Body of pancreas (tissue), 4 donors: ENCODE results near the gene CCDC8.

Experiments used
- CTCF ChIP-seq, 7 experiments: fragments of 450-650 bp in 4 of 7; fragments of 200-600 bp in 3 of 7; sonication (generic) in 3 of 7; IDR thresholded peaks; one replicate each; pipeline ENCODE4 v1.5.1; 2016 to 2019; ENCODE audit warnings: antibody characterized with exemption in 7 of 7
- POLR2A ChIP-seq, 3 donors: fragments of 450-650 bp; IDR thresholded peaks; one replicate each; pipeline ENCODE4 v1.6.1; 2016; ENCODE audit warnings: antibody characterized with exemption in 3 of 3, mild to moderate bottlenecking in 2 of 3

DNA sequence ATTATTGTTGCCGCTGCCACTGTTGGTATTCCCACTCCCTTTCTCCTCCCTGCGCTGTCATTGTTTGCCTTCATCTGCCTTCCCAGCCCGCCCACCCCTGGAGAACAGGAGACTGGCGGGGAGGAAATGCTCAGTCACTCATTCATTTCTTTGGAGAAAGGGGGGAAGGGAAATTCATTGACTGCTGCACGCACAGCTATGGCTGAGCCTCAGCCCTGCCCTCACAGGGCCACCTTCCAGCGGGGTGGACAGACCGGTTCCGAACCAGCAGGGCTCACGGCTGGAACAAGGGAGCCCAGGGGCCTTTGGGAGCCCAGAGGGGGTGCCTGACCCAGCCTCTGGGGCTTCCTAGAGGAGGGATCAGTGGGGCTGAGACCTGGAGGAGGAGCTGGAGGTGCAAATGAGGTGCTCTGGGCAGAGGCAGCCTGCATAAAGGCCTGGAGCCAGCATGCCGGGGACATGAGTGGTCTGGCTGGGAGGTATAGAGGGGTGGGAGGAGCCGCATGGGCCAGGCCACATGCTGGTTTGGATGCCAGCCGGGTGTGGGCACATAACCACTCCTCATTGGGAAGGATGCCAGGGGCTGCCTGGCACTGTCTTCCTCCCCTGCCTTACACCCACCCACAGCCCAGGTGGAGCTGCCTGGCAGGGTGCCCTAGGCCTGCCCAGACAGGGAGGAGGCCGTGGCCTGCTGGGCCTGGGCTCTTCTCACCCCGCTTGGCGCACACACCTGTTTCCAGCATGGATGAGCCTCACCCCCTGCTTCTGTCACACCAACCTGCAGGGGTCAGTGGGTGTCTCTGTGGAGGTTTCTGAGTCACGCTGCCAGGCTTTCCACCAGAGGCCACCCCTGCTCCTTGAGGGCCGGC lies 39.6 kb downstream of the CCDC8 start:
- TF ChIP-seq CTCF (IDR thresholded peaks at IDR 0.05), result peak in 2 of 7 experiments; percentile 15
- peak in 2 of 3 donors; percentile 45 to 47 for TF ChIP-seq POLR2A (IDR thresholded peaks at IDR 0.05)
